Activated CD4-positive, alpha-beta T cell treated with anti-CD3 and anti-CD28 coated beads, Interleukin-2, amount 50 U/mL, for 48 hours (primary cell): Measurements from ENCODE around the gene ITIH5.

Experiments
- DNase-seq, 2 experiments: peaks; one replicate each; pipeline ENCODE4 v3.0.0-alpha.2; 2020

Gene ITIH5

DNA sequence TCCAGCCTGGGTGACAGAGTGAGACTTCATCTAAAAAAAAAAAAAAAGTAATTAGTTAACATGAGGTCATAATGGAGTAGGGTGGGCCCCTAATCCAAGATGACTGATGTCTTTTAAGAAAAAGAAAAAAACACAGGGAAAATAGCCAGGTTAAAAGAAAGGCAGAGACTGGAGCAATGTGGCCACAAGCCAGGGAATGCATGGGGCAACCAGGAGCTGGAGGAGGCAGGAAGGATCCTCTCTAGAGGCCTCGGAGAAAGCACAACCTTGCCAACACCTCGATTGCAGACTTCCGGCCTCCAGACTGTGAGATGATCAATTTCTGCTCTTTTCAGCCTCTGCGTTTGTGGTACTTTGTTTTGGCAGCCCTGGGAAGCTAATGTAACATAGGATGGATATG lies 121.5 kb downstream of the ITIH5 start:
- no peak for DNase-seq

DNA sequence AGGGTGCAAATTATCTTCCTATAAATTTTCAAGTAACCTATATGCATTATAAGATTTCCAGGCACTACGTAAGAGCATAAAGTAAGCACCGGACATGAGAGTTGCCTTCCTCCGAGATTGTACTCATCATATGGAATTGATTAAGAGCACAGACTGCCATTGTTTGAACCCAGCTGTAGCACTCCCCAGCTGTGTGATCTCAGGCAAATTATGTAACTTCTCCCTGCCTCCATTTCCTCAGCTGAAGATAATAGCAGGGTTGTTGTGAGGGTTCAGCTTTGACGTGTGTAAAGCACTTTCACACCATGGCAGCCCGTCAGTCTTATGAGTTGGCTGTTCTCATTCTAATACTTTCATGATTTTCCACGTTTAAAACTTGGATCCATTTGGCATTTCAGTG lies 122.6 kb downstream of the ITIH5 start:
- DNase-seq = no peak

DNA sequence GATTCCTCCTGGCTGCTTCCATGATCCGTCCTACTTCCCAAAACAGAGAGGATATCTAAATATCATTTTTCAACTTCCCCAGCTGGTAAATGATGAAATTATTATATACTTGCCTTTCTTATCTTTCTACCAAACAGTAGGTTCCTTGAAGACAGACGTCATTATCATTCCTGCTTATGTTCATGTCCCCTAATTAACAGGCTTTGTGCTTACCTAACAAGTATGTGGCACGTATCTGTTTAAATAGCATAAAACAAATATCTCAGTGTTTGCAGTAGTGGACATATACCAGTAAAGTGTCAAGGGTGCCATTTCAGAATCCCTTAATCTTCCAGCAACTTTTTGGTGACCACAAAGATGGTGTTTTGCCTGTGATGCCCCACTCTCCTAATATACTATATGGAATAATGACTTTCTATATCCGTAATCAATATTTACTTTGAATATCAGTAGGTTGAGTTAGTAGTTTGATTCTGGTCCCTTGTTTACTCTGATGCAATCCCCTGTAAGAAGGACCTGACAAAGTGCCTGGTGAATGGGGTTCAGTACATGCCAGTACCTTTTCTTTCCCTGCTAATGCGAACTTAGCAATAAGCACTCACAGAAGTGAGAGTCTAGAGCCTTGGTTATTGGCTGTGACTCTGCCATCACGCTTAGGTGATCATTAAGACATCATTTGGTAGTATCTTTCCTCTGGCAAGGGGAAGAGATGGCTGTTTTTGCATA lies 124.4 kb downstream of the ITIH5 start:
- no peak for DNase-seq

DNA sequence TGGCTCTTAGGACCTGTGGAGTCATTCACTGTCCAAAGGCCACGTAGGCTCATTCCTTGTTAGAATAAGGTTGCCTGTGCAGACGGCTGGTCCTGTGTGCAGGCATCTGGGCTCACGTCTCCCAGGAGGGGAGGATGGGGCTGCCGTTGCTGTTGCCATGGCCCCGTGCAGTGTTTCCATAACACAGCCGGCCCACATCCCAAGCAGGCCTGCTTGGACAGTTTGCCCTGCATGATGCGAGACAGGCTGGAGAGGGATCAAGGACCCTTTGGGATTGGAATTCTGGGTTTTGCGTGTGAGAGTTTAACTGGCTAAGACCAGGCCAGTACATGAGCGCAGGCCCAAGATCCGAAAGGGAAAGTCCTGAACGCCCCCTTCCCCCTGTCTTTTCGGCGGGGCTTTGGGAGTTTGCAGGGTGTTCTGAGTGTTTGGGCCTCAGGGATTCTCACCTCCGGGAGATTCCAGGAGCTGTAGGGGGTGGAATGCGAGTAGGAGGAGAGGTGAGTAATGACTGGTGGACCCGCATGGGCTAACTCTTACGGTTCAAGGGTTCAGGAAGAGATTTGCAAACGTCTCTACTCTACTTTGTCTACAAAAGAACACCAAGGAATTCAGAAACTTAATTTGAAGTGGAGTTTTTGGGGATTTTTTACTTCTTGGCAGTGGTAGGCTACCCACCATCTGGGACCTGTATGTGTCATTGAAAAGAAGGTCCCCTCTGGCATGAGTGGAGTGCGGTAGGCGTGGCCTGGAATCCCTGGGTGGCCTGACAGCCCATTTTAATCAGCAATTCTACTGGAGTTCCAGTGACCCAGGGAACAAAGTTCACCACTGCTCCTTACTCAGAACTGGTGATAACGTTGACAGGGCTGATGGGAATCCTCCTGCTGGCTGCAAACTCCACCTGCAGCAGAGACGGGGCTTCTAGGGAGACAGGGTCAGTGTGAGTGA lies 125.4 kb downstream of the ITIH5 start:
- no peak for DNase-seq

DNA sequence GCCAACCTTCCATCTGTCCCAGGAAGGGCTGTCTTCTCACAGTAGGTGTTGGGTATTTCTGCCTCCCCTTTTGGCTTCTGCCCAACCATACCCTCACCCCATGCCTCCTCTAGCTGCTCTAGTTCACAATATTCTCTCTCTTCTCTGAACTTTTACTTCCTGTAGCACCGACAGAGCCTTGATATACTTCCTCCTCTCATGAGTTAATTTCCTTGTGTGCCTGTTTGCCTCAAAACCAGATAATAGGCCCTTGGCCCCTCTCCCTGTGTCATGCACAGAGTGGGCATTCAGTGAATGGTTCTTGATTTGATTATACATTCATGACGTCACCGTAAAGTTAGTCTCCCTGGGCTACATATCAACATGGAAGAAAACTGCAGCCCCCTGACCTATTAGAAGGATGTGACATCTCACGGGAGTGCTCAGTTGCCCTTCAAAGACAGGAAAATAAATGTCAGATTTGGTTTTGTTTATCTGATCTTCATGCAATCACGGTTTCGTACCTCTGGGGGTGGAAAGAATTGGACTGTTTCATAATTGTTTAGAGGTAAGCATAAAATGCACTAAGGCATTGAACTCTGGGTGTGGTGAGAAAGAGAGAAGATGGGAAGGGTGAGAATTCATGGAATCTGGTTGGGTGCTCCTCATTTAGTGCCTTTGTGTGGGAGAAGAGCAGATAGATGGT lies 127.7 kb downstream of the ITIH5 start:
- DNase-seq = no peak

DNA sequence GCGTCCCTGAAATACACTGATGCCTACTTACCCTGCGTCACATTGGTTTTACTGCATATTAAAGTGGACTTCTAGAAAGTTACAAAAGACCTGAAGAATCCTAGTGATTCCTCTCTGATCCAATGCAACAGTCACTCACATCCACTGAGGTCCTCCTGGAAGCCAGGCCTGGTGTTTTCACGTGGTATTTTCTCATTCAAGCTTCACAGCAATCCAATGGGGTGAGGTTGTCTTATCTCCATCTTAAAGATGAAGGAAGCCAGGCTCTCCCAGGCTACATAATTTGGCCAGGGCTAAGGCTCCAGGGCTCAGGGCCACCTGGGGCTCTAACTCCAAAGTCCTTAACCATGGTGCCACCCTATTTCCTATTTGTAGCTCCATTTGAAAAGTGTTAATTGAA lies 129.6 kb downstream of the ITIH5 start:
- no peak for DNase-seq

DNA sequence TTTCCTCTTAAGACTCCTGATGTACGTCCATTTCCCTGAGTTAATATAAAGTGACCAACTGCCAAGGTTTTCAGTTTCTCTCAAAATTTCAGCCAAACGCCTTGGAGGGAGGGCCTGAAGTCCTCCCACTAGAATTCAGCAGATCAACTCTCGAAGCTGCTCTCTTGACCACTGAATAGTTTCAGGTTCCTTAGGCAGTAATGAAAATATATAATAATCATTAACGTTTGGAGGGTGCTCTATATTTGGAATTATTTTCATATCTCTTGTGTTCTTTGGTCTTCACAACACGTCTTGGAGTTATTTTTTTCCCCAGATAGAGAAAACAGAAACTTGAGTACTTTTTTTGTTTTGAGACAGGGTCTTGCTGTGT lies 132.3 kb downstream of the ITIH5 start:
- DNase-seq = no peak

DNA sequence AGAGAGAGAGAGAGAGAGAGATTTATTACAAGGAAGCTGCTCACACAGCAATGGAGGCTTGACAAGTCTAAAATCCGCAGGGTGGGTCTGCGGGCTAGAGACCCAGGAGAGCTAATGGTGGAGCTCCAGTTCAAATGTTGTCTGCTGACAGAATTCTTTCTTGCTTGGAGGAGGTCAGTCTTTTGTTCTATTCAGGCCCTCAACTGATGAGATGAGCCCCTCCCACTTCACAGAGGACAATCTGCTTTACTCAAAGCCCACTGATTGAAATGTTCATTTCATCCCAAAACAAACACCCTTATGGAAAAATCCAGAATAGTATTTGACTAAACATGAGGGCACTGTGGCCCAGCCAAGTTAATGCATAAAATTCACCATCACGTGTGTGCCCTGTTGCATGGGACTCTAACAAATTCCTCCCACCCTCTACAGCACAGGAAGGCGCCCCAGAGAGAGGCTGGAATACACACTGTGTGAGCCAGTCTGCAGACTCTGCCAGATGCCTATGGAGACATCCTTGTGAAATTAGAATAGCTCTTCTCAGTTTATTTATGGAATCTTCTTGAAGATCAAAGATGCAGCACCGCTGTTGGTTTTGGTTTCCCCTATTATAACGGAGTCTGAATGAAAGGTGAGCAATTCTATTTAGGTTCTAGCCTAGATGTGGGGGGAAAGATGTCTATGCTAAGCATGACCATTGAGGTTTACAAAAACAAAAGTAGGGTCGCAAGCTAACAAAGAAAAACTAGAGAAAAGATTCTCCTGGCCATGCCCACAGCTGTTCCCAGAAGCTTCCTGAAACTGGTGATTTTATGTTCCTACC lies 132.9 kb downstream of the ITIH5 start:
- DNase-seq = no peak

DNA sequence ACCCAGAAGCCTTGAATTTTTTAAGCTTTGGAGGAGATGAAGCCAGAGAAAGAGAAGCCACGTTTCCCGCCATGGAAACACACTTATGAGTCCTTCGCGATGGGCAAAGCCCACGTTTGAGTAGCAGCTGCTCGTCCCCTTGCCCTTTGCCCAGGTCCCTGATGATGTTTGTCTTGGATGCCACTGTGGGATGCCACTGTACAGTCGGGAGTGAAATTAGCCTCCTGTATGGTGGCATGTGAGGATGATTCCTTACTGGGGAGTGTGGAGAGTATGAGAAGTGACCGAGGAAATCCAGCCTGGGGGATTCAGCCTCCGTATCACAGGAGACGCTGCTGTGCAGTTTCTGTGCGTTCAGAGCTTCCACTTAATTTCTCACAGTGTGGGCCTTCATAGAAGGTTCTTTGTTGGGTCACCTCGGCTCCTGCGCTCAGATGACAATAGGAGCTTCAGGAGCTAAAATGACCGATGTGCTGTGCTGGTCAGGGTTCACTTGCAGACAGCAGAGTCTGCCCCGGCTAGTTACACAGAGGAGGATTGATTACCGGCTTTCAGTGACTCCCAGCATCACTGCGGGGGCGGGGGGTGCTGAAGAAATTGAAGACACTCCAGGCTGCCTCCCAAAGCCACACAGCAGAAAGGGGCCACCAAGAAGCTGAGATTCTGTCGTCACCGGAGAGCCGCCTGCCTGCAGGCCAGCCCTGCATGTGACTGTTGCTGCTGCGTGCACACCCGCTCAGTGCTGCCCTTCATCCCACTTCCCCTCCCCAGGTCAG lies 133.9 kb downstream of the ITIH5 start:
- no peak for DNase-seq

DNA sequence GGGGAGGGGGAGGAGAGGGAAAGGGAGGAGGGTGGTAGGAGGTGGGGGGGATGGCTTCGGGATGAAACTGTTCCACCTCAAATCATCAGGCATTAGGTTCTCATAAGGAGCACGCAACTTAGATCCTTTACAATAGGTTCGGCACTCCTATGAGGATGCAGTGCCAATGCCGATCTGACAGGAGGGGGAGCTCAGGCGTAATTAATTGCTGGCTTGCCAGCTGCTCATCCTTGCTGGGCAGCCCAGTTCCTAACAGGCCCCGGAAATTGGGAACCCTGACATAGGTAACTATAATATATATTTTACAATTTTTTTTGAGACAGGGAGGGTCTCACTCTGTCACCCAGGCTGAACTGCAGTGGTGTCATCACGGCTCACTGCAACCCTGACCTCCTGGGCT lies 137.1 kb downstream of the ITIH5 start:
- no peak for DNase-seq

DNA sequence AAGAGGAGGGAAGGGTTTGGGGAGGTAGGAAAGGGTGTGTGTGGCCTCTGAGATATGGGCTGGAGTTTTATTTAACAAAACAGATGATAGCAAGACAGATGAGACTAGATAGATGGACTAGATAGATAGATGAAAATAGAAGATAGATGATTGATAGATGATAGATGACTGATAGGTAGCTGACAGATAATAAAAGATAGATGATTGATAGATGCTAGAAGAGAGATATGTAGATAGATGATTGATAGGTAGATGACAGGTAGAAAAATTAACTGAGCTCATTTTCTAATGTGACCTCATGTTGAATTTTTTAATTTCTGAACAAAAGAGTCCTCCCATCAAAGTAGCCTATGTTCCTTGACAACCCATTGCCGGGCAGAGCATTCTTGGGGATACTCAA lies 139.3 kb downstream of the ITIH5 start:
- no peak for DNase-seq

DNA sequence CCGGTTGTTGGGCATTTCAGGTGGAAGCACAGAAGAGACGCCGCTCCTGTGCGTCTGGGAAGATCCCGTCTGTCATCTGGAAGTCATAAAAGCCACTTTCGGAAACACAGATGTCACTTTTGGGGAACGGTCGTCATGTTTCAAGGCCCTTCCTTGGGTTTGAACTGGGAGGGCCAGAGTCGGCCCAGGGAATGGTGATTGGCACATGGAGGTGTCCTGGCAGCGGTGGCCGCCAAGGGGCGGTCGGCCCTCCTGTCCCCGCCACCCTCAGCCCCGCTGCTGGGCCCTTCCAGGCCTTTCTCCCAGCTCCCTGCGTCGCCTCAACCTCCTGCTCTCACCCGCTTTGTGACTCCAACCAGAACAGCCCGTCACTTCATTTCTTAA lies 140.8 kb downstream of the ITIH5 start:
- DNase-seq = no peak

DNA sequence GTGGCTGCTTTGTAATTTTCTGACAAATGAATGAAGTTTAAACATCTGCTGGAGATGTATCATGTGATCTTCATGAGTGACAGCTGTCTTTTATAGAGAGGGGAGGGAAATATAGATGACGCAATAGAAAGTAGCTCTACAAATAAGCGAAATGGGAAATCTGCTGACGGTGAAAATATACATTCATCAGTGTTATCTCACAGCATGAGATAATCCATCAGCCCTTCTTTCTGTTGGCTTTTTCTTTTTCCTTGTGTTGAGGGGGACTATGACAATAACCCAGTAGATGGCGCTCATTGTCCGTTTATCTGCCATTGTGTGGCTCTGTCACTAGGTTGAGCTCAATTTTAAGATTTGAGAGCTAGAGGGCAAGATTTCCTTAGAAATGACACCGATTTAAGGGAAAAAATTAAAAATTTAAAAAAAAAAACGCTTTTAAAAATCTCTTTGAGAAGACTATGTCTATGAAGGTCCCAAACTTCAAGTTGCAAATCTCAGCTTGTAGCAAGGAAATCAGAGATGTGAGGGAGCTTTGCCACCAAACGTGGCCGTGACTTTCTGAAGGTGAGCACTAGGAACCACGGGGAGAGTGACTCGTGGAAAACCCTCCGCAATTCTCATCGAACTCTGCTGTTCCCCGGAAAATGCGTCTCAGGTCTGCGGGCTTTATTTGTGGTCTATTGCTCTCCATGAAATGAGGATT lies 141.3 kb downstream of the ITIH5 start:
- peak; percentile 52 to 62 for DNase-seq

DNA sequence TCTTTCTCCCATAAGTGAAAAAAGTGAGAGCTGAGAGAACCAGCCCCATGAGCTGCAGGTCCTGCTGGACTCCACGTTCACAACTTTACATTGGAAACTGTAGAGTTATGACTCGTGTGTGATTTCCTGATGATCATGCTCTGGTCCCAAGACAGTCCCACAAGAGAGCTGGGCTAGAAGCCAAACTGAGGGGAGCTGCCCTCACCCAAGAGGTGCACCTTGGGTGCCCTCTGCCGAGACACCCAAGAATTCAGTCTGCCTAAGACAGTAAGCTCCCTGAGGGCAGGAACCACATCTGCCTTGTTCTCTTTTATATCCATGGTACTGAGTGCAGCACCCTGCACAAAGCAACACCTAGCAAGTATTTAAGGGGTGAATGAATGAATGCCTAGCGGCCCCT lies 143.1 kb downstream of the ITIH5 start:
- no peak for DNase-seq

DNA sequence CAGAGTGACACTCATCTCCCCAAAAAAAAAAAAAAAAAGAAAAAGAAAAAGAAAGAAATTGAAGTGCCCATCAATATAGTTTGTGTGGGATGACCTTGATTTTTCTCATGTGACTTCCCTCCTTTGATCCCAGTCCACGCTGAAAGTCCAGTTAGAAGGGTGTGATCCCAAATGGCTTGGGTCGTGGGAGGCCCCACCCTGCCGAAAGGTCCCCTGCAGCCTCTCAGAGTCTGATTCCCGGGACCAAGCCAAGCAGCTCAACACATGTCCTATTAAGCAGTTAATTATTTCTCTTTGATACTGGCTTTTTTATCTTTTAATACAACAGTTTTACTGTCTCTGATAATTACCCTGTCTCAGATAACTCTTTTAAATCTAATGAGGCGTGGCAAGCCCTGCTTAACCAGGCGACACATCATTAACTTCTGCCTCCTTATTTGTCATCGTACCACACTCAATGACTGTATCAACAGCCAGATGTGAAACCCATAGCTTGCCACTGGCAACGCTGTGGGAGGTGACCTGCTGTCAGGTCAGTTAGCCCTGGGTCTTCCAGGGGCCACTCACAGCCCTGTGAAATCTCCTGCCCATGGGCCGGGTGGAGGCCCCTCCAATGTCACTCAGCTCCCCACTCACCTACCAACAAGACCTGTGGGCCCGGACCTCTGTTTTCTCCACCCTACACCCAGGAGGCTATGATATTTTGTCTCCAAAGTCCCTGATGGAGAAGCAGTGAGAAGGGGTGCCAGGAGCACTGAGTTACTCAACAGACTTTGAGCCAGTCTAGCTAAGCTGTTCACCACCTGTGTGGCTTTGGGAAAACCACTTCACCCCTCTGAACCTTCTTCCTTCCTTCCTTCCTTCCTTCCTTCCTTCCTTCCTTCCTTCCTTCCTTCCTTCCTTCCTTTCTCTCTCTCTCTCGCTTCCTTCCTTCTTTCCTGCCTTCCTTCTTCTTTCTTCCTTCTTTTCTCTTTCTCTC lies 146.0 kb downstream of the ITIH5 start:
- DNase-seq = no peak

DNA sequence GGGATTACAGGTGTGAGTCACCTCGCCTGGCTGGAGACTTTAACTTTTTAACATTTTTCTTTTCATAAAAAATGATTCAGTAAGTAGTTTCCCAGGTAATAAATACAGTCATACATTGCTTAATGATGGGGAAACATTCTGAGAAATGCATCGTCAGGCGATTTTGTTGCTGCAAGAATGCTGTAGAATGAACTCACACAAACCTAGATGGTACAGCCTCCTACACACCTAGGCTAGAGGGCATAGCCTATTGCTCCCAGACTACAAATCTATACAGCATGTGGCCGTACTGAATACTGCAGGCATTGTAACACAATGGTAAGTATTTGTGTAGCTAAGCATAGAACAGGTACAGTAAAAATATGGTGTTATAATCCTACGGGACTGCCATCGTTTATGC lies 147.4 kb downstream of the ITIH5 start:
- DNase-seq = no peak

DNA sequence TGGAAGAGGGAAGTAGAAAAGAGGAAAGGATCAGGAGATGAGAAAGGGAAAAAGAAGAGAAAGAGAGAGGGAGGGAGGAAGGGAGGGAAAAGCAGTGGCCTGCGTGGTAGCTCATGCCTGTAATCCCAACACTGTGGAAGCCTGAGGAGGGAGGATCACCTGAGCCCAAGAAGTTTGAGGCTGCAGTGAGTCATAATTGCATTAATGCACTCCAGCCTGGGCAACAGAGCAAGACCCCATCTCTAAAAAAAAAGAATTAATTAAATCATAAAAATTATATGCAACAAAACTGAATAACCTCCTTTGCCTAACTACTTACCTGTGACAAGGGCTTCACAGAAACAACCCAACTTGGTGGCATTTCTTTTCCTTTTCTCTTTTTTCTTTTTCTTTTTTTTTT lies 148.1 kb downstream of the ITIH5 start:
- DNase-seq = no peak

DNA sequence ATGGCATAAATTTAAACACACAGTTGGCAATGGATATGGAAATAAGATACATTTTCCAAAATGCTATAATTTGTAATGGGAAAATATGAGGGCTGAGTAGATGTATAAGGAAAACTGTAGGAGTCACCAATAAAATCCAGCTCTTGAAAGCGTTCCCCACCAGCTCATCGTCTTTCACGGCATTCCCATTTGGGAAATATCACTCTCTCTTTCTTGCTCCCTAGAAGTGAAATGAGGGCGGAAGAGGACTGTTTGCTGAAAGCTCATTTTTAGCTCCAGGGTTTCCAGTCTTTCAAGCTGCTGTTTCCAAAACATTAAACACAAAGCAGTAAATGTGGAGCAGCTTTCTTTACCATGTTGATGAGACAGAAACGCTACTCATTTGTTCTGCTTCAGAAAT lies 151.3 kb downstream of the ITIH5 start:
- no peak for DNase-seq

DNA sequence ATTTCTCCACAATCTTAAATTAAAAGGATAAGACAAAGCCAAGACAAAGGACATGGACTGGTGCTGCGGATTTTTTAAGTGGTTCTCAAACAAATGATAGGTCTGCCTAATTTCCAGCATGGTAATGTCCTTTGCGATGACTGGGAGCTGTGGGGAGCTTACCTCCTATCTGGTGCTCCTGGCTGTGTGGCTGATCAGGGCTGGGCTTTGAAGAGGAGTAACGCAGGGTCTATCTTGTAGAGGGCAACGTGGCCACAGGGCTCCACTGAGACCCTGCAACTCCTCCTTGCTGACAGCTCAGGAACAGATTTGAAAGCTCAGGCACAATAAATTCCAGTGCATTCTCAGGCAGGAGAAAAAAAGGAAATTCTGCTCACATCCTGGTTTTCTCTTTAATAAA lies 152.8 kb downstream of the ITIH5 start:
- DNase-seq = no peak

DNA sequence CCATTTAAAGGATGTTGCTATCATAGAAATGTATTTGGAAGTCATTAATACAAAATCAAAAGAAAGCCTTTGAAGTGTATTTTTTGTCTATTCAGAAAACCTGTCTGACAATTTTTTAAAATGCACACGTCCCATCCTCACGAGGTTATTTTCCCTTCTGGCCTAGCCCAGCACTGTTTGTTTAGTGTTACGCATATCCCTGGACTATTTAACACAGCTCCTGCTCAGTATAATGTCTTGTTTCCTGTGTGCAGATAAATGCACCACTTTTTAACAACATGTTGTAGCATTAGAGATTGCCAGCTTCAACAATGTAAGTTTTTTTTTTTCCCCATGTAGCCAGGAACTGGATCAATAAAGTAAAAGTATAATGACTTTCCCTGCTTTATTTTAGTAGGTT lies 153.3 kb downstream of the ITIH5 start:
- no peak for DNase-seq
